Ovary (tissue), 3 donors: ENCODE data around the gene LCK.

ENCODE experiments used
- EP300 ChIP-seq: sonication (generic); formaldehyde crosslinking; IDR thresholded peaks from one replicate; pipeline ENCODE4 v1.6.1; 2017; ENCODE audit warnings: antibody characterized with exemption
- POLR2A ChIP-seq: fragments of 450-650 bp; IDR thresholded peaks from one replicate; pipeline ENCODE4 v1.6.1; 2017; ENCODE audit warnings: antibody characterized with exemption, mild to moderate bottlenecking, moderate library complexity
- TF ChIP-seq, protein P1 (sequence below), 3 donors: fragments of 450-650 bp in 2 of 3; fragments of 200-600 bp in 1 of 3; IDR thresholded peaks; one replicate each; pipeline versions ENCODE4 v1.5.1 to v1.8.0; 2016 to 2022; ENCODE audit warnings: antibody characterized with exemption in 3 of 3, mild to moderate bottlenecking in 1 of 3
- donor health status: DM: no; HTN: no; CAD: no.

DNA sequence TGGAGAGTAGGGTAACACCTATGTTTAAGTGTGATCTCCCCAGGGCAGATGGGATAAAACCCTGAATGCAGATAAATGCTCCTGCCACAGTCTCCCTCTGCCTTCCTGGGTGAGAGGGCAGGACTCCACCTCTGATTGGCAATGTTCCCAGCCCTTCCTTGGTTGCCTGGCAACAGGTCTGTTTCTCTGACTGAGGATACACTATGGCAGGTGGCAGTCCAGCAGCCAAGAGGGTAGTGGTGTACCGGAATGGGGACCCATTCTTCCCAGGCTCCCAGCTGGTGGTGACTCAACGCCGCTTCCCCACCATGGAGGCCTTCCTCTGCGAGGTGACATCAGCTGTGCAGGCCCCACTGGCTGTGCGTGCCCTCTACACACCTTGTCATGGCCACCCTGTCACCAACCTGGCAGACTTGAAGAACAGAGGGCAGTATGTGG, 42.2 kb upstream of the LCK start, which contains the start of gene DCDC2B:
- TF ChIP-seq POLR2A (no peak), EP300 (no peak)
- TF ChIP-seq, protein P1, sequence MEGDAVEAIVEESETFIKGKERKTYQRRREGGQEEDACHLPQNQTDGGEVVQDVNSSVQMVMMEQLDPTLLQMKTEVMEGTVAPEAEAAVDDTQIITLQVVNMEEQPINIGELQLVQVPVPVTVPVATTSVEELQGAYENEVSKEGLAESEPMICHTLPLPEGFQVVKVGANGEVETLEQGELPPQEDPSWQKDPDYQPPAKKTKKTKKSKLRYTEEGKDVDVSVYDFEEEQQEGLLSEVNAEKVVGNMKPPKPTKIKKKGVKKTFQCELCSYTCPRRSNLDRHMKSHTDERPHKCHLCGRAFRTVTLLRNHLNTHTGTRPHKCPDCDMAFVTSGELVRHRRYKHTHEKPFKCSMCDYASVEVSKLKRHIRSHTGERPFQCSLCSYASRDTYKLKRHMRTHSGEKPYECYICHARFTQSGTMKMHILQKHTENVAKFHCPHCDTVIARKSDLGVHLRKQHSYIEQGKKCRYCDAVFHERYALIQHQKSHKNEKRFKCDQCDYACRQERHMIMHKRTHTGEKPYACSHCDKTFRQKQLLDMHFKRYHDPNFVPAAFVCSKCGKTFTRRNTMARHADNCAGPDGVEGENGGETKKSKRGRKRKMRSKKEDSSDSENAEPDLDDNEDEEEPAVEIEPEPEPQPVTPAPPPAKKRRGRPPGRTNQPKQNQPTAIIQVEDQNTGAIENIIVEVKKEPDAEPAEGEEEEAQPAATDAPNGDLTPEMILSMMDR (IDR thresholded peaks at IDR 0.05): no peak
